HG02852 (cell line): ENCODE data around the gene FYN.
"Not testable (repeated sequence)": the region's sequence is repeated elsewhere in the genome, so short reads cannot be mapped to it uniquely, and the experiment has no call there.

Experiments
- ATAC-seq: cut with Tn5 transposase; IDR thresholded peaks from one replicate; pipeline ENCODE4 v1.9.1; 2021; ENCODE audit warnings: mild to moderate bottlenecking, moderate library complexity; ENCODE audit not compliant: unreplicated experiment

The FYN gene

GRCh38 chr6:111646942-111647341, 226.3 kb downstream of the FYN start:
- ATAC-seq: no peak

GRCh38 chr6:111646034-111646433, 227.2 kb downstream of the FYN start:
- no peak for ATAC-seq

DNA sequence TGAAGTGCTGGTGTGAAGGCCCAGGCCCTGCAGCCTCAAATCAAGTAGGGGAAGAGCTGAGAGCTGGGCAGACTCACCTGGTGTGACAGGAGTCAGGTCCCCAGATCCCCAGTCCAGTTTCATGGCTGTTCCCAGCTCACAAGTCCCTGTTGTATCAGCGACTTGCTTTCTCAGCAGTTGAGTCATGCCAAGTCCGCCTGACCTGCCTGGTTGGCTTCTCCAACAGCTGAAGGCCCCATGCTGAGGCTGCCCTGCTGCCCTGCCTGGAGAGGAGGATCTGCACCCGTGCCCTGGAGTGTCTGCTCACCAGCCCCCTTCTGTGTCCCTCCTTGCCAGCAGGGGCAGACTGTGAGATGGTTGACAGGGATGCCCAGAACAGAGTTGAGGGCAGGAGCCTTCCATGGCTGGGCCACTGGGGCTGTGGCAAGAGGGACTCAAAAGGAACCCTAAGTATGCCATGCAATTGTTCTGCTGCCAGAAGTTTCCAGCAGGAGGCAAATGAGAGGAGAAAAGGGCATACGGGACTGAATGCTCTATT, 228.3 kb downstream of the FYN start:
- no peak for ATAC-seq

GRCh38 chr6:111642463-111643158, 230.6 kb downstream of the FYN start:
- peak; percentile 69 for ATAC-seq

GRCh38 chr6:111639266-111639665, 234.0 kb downstream of the FYN start:
- ATAC-seq: no peak

GRCh38 chr6:111634981-111635380, 238.3 kb downstream of the FYN start:
- ATAC-seq: not testable (repeated sequence)

- ATAC-seq: no peak
These were observed 239.4 kb downstream of the FYN start for GRCh38 chr6:111633822-111634221.

GRCh38 chr6:111632468-111633247, 240.6 kb downstream of the FYN start:
- no peak for ATAC-seq

DNA sequence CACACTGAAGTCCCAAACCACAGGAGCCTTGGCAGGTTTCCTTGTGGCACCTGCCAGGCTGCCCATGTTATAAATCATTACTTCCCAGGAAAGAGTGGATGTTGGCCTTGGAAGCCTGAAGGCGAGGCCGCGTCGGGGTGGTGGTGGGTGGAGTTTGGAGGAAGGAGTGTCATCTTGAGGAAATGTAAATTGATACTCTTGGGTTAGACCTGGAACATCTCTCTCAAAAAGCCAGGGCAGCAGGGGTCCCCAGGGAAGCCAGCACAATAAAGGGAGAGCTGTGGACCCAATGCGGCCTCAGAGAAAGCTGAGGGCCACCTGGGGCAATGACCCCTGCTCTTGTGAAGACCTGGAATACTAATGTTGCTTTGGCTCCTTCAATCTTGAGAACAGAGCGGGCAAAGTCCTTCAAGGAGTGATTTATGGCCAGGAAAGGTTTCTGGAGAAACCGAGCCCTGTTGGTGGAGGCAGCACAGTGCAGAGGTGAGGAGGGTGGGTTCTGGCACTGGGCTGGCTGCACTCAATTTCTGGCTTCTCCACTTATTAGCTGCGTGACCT, 241.3 kb downstream of the FYN start:
- no peak for ATAC-seq

DNA sequence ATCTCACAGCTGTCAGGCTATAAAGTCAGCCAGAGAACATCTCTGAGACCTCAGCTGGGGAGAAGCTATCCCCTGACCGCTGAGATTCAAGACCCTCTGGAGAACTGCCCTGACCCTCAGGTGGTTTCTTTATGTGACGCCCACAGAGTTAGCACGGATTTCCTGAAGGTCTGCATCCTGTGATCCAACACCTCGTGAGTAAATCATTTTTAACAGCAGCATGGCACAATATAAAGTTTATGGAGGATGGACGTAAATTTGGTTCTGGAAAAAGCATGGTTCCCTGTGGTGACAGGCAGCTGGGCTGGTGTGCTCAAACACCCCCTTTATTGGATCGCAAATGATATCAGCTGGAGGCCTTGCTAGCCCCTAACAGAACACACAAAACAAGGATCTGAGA, 242.2 kb downstream of the FYN start:
- no peak for ATAC-seq

DNA sequence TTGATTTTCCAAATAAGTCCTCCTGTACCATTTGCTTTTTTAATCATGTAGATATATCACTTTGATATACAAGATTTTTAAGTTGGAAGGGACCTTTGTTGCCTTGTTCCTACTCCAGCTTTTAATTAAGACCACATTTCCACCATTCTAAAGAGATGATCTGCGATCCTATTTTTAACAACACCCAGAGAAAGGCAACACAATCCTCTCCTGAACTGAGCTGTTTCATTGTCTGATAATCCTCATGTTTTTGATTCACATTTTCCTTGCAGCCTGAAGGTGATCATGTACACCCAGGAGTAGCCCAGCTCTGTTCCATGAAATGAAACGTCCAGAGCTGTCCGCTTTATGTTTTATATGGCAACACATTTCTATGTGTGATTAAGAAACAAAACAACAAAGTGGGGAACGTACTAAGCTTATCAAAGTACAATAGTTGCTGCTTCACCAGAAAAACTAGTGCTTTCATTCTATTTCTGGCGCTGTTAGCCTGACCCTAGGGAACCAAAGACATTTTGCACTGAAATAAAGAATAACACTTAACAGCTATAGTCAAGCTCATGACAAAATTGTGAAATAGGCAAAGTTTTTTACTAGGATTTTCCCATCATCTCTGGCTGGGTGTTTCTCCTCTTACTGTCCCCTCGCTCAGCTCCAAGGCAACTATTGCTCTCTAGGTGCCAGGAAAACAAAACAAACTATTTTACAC, 245.0 kb downstream of the FYN start:
- no peak for ATAC-seq

DNA sequence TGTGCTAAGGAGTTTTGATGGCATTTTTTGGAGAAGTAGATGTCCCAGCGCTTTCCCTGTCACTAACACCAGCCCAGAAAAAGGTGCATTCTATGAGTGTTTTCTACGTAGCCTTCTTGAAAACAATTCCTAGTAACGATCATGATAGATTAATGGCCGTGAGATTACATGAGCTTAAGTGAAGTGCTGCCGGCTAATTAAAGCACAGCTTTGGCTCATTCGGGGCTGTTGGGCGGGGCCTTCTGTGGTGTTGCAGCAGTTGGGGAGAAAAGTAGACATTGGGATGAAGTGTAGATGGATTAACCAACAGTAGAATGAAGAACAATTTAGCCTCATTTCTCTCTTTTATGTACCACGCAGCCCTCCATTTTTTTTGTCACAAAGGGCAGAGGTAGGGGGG, 246.8 kb downstream of the FYN start:
- no peak for ATAC-seq

DNA sequence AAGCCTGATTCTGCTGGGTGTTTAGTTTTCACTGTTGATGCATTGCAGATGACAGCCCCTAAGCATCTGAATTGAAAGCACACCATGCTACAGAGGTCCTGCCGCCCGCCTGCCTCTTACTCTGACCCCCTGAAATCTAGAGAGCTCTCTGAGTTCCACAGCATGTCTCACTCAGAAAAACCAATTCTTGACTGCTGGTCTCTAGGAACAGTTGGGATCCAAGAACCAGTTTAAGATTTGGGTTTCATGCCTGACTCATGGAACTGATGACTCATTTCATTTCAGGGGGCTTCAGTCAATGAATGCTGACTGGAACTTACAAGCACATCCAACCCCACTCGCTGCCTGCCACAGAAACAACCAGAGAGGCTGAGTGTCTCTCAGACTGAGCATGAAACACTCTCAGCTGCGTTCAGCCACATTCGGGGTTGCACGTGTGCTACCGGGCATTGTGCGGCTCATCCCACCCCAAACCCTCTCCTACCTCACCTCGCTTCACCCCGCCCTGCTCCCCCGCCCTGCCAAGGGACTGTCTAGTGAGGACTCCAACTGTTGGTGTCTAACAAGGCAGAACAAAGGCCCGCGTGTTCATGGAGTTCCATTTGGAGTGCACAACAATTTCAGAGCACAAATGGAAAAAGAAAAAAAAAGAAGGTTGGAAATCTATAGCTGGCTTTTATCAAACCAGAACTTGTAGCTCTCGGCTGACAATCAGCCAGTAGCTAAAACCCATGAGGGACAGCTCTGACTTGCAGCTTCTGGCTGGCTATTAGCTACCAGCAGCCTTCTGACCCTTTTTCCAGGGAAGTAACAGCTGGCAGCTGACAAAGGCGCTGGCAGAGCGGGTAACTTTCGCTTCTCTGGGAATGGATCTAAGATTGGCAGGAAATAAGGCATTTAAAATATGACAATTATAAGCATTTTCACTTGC, 247.5 kb downstream of the FYN start:
- no peak for ATAC-seq

DNA sequence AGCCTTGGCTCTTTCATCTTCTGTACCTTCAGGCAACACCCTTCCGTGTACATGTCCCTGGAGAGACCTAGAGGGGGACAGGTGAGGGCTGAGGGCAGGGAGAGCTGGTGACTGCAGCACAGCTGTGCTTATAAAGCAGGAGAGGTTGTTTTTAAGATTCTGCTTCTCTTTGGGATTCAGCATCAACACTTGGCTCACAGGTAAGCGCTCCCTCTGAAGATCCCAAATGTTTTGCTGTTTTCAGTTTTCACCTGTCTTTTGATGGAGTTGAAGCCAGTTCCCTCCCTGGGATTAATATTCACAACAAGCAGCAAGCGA, 248.2 kb downstream of the FYN start:
- ATAC-seq: no peak

DNA sequence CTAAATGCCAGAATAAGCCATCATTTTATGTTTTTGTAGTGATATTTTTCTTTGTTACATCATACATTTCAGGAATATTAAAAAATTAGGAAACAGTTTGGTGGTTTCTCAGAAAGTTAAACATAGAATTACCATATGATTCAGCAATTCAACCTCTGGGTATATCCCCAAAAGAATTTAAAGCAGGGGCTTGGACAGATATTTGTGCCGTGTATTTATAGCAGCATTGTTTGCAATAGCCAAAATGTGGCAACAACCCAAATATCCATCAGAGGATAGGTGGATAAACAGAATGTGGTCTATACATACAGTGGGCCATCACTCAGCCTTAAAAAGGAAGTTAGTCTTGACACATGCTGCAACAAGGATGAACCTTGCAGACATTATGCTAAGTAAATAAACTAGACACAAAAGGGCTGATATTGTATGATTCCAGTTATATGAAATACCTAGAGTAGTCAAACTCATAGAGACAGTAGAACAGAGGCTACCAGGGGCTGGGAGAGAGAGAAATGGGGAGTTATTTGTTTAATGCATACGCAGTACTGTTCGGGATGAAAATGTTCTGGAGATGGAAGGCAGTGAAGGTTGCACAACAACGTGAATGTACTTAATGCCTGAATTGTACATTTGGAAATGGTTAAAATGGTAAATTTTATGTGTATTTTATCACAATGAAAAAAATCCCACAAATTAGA, 248.7 kb downstream of the FYN start:
- ATAC-seq: no peak

DNA sequence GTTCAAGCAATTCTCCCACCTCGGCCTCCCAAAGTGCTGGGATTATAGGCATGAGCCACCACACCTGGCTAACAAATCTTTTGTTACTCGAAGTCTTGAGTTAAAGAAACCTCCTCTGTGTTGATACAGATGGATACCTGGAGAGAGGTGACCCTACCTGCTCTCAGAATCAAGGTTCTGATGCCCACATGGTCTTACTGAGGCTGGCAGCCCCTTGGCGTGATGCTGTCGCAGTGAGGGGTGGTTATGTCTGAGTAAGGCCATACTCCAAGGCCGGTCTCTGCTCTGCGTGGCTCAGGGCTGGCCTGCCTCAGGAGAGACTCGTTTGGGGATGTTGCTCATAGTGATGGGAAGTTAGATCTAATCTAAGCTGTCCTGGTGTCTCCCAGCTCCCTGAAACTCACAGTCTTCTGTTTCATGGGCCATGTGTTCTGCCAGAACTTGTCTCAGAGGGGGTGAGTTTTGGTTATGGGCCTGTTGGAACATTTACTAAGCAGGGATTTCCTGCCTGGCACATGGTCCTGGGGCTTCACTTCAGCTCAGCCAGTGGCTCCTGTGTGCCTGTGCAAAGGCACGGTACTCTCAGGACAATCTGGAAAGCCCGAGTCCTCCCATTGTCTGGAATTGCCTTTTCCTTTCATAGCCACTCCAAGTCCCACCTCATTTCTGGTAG, 250.1 kb downstream of the FYN start:
- no peak for ATAC-seq

DNA sequence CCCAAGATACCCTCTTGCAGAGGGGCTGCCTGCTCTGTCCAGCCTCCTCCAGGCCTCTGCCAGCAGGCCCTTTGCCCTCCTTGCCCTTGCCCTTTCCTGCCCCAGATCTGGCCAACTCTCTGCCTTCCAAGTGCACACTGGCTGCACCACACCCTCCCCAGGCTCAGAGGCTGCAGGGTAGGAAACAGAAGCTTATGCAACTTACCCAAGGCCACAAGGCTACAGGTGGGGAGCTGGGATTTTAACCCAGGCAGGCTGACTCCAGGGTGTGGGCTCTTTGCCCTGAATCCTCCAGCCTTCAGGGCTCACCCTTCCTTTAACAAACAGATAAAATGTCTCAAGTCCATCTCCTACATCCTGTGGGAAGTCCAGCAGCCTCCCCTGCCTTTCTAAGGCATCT, 253.1 kb downstream of the FYN start:
- no peak for ATAC-seq

DNA sequence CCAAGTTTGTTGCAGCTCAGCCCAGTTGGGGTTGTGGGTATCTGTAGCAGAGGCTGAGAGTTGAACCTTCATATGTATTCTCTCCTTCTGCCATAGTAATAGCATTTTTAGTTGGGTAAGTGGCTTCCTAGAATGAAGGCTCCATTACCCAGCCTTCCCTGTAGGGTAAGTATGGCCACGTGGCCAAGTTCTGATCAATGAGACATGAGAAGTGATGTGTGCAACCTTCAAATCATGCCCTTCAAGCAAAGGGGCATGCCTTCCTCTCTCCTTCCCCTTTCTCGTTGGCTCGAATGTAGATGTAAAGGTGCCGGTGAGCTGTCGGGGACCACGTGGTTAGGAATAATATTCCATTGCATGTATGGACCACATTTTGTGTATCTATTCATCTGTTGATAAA, 254.8 kb downstream of the FYN start:
- no peak for ATAC-seq

DNA sequence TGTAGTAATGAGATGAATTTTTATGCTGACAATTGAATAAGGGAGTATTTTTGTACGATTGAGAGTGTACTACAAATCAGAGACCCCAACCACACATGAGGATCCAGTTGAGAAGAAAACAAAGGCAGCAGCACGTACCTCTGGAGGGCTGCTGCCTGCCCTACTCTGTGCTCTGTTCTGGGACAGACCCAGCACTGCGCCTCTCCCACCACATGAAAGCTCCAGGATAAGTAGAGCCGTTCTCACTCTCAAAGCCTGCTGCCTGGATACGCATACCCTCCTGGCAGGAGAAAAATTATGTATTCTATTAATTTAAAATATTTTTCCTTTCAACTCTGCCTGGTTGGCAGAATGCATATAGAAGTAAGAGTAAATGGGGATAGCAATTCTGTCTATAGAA, 256.1 kb downstream of the FYN start:
- ATAC-seq: no peak
